B cell (primary cell): ENCODE results near the gene PTTG2.

Source experiments
- EZH2 ChIP-seq: IDR thresholded peaks from 2 replicates; pipeline ENCODE4 v1.6.1; 2012; ENCODE audit warnings: borderline replicate concordance, low read depth, mild to moderate bottlenecking, moderate library complexity, low read length; ENCODE audit not compliant: insufficient read depth, poor library complexity, severe bottlenecking
- TF ChIP-seq, protein P1 (sequence below): fragments of 200-600 bp; IDR thresholded peaks from one replicate; pipeline ENCODE4 v1.8.0; 2022; ENCODE audit warnings: antibody characterized with exemption, mild to moderate bottlenecking

DNA sequence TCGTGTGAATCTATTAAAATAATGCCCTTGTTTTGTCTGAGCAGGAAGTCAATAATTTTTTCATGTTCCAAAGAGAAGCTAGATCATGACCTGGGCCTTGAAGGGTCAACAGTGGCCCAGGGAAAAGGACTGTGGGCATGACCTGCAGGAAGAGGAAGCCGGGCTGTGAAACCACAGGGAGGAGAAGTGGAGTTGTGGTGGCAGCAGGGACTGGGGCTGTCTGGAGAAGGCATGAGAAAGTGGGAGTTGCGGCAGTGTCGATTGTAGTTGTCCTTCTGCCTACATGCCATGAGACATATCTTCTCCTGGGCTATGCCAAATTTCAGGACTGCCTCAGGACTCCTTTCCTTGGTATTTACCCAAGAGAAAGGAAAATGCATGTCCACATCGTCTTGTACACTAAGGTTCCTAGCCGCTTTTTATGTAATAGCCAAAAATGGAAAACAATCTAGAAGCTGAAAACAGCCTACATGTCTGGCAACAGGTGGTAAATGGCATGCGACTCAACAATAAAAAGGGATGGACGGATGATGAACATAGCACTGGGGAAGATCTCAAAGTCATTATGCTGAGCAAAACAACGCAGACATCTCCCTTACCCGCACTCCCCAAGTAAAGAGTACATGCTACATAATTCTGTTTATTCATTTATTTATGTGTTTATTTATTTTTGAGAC, 13.6 kb upstream of the PTTG2 start:
- no peak for TF ChIP-seq EZH2
- TF ChIP-seq, protein P1, sequence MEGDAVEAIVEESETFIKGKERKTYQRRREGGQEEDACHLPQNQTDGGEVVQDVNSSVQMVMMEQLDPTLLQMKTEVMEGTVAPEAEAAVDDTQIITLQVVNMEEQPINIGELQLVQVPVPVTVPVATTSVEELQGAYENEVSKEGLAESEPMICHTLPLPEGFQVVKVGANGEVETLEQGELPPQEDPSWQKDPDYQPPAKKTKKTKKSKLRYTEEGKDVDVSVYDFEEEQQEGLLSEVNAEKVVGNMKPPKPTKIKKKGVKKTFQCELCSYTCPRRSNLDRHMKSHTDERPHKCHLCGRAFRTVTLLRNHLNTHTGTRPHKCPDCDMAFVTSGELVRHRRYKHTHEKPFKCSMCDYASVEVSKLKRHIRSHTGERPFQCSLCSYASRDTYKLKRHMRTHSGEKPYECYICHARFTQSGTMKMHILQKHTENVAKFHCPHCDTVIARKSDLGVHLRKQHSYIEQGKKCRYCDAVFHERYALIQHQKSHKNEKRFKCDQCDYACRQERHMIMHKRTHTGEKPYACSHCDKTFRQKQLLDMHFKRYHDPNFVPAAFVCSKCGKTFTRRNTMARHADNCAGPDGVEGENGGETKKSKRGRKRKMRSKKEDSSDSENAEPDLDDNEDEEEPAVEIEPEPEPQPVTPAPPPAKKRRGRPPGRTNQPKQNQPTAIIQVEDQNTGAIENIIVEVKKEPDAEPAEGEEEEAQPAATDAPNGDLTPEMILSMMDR, result no peak
